CD14-positive monocyte (primary cell): ENCODE results near the gene CACNA1E. TPM values are rescaled to one million over a fixed set of nuclear protein-coding genes. Genes with fewer than 3 reads are reported as not detected.
"Not testable (repeated sequence)": the region's sequence is repeated elsewhere in the genome, so short reads cannot be mapped to it uniquely, and the experiment has no call there.

ENCODE experiments used
- DNase-seq, 3 donors: peaks; one replicate each; pipeline ENCODE4 v3.0.0-alpha.2; 2011 to 2022
- H2AFZ ChIP-seq: 2 replicates; pipeline ENCODE4 v1.6.0; 2012; ENCODE audit warnings: mild to moderate bottlenecking, low read depth, low read length, inconsistent platforms; ENCODE audit not compliant: insufficient read depth, poor library complexity, severe bottlenecking
- H3K27ac ChIP-seq, 2 donors: 1 replicate in 1 of 2; 2 replicates in 1 of 2; pipeline ENCODE4 v1.5.1; 2012 to 2013; ENCODE audit warnings: low read length in 2 of 2, control low read depth in 1 of 2, inconsistent platforms in 1 of 2, low read depth in 1 of 2, mild to moderate bottlenecking in 1 of 2
- H3K27me3 ChIP-seq, 2 donors: one replicate each; pipeline versions ENCODE4 v1.6.0 to v1.6.1; 2011 to 2013; ENCODE audit warnings: low read length in 2 of 2; ENCODE audit not compliant: control insufficient read depth in 2 of 2, insufficient read depth in 2 of 2
- H3K36me3 ChIP-seq, 2 donors: replicated peaks in 1 of 2; 1 replicate in 1 of 2; 2 replicates in 1 of 2; pipeline versions ENCODE4 v1.5.1 to v1.6.1; 2012 to 2013; ENCODE audit warnings: low read length in 2 of 2, control low read depth in 1 of 2, inconsistent platforms in 1 of 2, mild to moderate bottlenecking in 1 of 2; ENCODE audit not compliant: insufficient read depth in 2 of 2, control insufficient read depth in 1 of 2
- H3K4me1 ChIP-seq, 2 donors: 1 replicate in 1 of 2; 2 replicates in 1 of 2; pipeline versions ENCODE4 v1.5.1 to v1.6.1; 2012 to 2013; ENCODE audit warnings: low read length in 2 of 2, control low read depth in 1 of 2, inconsistent platforms in 1 of 2, mild to moderate bottlenecking in 1 of 2, moderate library complexity in 1 of 2; ENCODE audit not compliant: insufficient read depth in 2 of 2, control insufficient read depth in 1 of 2
- H3K4me2 ChIP-seq: replicated peaks from 2 replicates; pipeline ENCODE3; 2012; ENCODE audit warnings: low read length, moderate library complexity, mild to moderate bottlenecking; ENCODE audit not compliant: poor library complexity, severe bottlenecking; ENCODE audit errors: extremely low read depth
- H3K4me3 ChIP-seq, 3 experiments: fragments of 200-600 bp in 1 of 3; sonication (generic) in 1 of 3; replicated peaks in 1 of 3; 1 replicate in 2 of 3; 2 replicates in 1 of 3; pipeline ENCODE4 v1.5.1; 2011 to 2013; ENCODE audit warnings: low read length in 3 of 3, mild to moderate bottlenecking in 3 of 3, control low read depth in 2 of 3, low read depth in 2 of 3, inconsistent platforms in 1 of 3, moderate library complexity in 1 of 3
- H3K79me2 ChIP-seq: 2 replicates; pipeline ENCODE4 v1.6.0; 2012; ENCODE audit warnings: mild to moderate bottlenecking, control low read depth, inconsistent platforms, low read length, moderate library complexity; ENCODE audit not compliant: insufficient read depth
- H3K9ac ChIP-seq: 2 replicates; pipeline ENCODE4 v1.6.0; 2017; ENCODE audit warnings: low read length, mild to moderate bottlenecking; ENCODE audit not compliant: insufficient read depth, poor library complexity, severe bottlenecking
- H3K9me3 ChIP-seq, 2 donors: replicated peaks in 1 of 2; 1 replicate in 1 of 2; 2 replicates in 1 of 2; pipeline versions ENCODE4 v1.5.1 to v1.6.1; 2012 to 2013; ENCODE audit warnings: low read length in 2 of 2, control low read depth in 1 of 2; ENCODE audit not compliant: control insufficient read depth in 1 of 2, insufficient read depth in 1 of 2
- H4K20me1 ChIP-seq: 2 replicates; pipeline ENCODE4 v1.6.0; 2012; ENCODE audit warnings: mild to moderate bottlenecking, low read length, control low read depth, moderate library complexity; ENCODE audit not compliant: insufficient read depth
- H3K27ac Mint-ChIP-seq, 7 donors: one replicate each; pipeline ENCODE4 v1.8.0; 2020; ENCODE audit warnings: mild to moderate bottlenecking in 7 of 7, mixed read lengths in 7 of 7, moderate library complexity in 6 of 7, inconsistent platforms in 2 of 7
- H3K27me3 Mint-ChIP-seq, 3 donors: one replicate each; pipeline ENCODE4 v1.8.0; 2021 to 2022; ENCODE audit warnings: low read depth in 3 of 3, mild to moderate bottlenecking in 3 of 3, mixed read lengths in 3 of 3, moderate library complexity in 3 of 3, inconsistent platforms in 1 of 3
- H3K36me3 Mint-ChIP-seq, 2 donors: one replicate each; pipeline ENCODE4 v1.8.0; 2020; ENCODE audit warnings: mixed read lengths in 2 of 2, inconsistent platforms in 1 of 2, mild to moderate bottlenecking in 1 of 2
- H3K4me1 Mint-ChIP-seq: one replicate; pipeline ENCODE4 v1.8.0; 2020; ENCODE audit warnings: mild to moderate bottlenecking, mixed read lengths
- H3K4me3 Mint-ChIP-seq, 2 donors: one replicate each; pipeline ENCODE4 v1.8.0; 2020; ENCODE audit warnings: mild to moderate bottlenecking in 2 of 2, mixed read lengths in 2 of 2, moderate library complexity in 1 of 2
- H3K9me3 Mint-ChIP-seq, 7 donors: one replicate each; pipeline ENCODE4 v1.8.0; 2020 to 2022; ENCODE audit warnings: mixed read lengths in 7 of 7, mild to moderate bottlenecking in 6 of 7, moderate library complexity in 6 of 7, inconsistent platforms in 2 of 7
- WGBS: methylation state at CpG from one replicate; pipeline ENCODE4 v1.1.5; 2013; ENCODE audit warnings: missing lambda C conversion rate; ENCODE audit not compliant: insufficient coverage; 5-methylcytosine and 5-hydroxymethylcytosine counted together
- intact Hi-C, 2 donors: fragments of 100-400 bp; cut with micrococcal nuclease; formaldehyde crosslinking; loops; one replicate each; pipeline versions ENCODE4 v1.15.0 to v1.15.1; 2023
- polyA plus RNA-seq, 3 donors: library from polyadenylated mRNA; depleted of rRNA in 1 of 3; unstranded in 2 of 3; stranded (reverse) in 1 of 3; fragments of 300-500 nt in 2 of 3; fragments of >200 nt in 1 of 3; fragmentation: Illumina TruSeq in 2 of 3; gene quantifications; 1 replicate in 2 of 3; 2 replicates in 1 of 3; pipeline ENCODE4 v1.2.3, GENCODE V29; 2012 to 2021
- TF ChIP-seq, protein P1 (sequence below): fragments of 200-600 bp; IDR thresholded peaks from one replicate; pipeline ENCODE4 v1.8.0; 2022; ENCODE audit warnings: antibody characterized with exemption, mild to moderate bottlenecking

CACNA1E gene
- polyA plus RNA-seq, 3 donors: 0.04 TPM; not detected in 2

DNA sequence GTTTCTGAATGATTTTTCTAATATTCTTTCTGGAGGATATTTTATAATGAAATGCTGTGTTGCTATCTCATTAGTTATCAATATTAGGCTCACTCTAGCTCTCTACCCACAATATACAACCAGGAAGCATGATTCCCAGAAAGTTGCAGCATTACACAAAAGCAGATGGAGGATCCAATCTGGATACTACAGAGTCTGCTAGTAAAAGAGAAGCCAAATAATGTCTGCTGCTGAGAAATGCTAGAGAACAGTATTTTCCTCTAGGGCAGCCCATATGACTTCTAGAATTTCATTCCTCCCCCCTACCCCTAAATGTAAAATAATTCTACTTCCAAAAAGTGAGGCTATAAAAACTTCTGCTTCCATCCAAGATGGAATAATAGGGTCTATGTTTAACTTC lies 338.4 kb downstream of the CACNA1E start:
- TF ChIP-seq, protein P1, sequence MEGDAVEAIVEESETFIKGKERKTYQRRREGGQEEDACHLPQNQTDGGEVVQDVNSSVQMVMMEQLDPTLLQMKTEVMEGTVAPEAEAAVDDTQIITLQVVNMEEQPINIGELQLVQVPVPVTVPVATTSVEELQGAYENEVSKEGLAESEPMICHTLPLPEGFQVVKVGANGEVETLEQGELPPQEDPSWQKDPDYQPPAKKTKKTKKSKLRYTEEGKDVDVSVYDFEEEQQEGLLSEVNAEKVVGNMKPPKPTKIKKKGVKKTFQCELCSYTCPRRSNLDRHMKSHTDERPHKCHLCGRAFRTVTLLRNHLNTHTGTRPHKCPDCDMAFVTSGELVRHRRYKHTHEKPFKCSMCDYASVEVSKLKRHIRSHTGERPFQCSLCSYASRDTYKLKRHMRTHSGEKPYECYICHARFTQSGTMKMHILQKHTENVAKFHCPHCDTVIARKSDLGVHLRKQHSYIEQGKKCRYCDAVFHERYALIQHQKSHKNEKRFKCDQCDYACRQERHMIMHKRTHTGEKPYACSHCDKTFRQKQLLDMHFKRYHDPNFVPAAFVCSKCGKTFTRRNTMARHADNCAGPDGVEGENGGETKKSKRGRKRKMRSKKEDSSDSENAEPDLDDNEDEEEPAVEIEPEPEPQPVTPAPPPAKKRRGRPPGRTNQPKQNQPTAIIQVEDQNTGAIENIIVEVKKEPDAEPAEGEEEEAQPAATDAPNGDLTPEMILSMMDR: no peak
- DNase-seq: no peak
- Histone ChIP-seq H3K27me3 (no peaks in the 10 kb centered on the region), H3K27ac (no peak overlapping the region), H4K20me1 (no peaks in the 10 kb centered on the region), H3K4me1 (no peaks in the 10 kb centered on the region), H3K9ac (no peak overlapping the region), H3K9me3 (peaks cover 0 to 5% of the 10 kb centered on the region in 2 donors), H3K4me2 (no peak overlapping the region), H3K36me3 (no peaks in the 10 kb centered on the region), H3K4me3 (no peak overlapping the region), H2AFZ (no peak overlapping the region), H3K79me2 (no peaks in the 10 kb centered on the region)
- no peaks in the 10 kb centered on the region for H3K36me3 Mint-ChIP-seq
- H3K27ac Mint-ChIP-seq: no peak overlapping the region
- peaks cover 0 to 4% (median 2%) of the 10 kb centered on the region in 7 donors for H3K9me3 Mint-ChIP-seq
- H3K4me3 Mint-ChIP-seq: no peak overlapping the region
- H3K27me3 Mint-ChIP-seq: peaks cover 3 to 4% (median 4%) of the 10 kb centered on the region in 3 donors
- no peaks in the 10 kb centered on the region for H3K4me1 Mint-ChIP-seq
- intact Hi-C loops: no loop called here

DNA sequence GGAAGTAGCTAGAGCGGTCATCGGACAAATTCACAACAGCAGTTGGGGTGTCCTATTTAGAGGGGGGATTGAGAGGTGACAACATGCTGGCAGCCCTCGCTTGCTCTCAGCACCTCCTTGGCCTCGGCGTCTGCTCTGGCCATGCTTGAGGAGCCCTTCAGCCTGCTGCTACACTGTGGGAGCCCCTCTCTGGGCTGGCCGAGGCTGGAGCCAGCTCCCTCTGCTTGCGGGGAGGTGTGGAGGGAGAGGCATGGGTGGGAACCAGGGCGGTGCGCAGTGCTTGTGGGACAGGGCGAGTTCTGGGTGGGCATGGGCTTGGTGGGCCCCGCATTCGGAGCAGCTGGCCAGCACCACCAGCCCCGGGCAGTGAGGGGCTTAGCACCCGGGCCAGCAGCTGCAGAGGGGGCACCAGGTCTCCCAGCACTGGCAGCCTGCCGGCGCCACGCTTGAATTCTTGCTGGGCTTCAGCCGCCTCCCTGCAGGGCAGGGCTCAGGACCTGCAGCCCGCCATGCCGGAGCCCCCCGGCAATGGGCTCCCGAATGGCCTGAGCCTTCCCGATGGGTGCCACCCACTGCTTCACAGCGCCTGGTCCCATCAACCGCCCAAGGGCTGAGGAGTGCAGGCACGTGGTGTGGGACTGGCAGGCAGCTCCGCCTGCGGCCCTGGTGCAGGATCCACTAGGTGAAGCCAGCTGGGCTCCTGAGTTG lies 349.0 kb downstream of the CACNA1E start:
- intact Hi-C loops, H3K4me2 ChIP-seq, DNase-seq, H2AFZ ChIP-seq, H3K27ac Mint-ChIP-seq, H3K27me3 Mint-ChIP-seq, H3K4me3 Mint-ChIP-seq, H3K9ac ChIP-seq, H3K4me1 ChIP-seq, H3K4me3 ChIP-seq, H3K27me3 ChIP-seq, H3K36me3 Mint-ChIP-seq, H4K20me1 ChIP-seq, H3K4me1 Mint-ChIP-seq, H3K79me2 ChIP-seq, H3K36me3 ChIP-seq, H3K27ac ChIP-seq: not testable (repeated sequence)
- WGBS: 95% methylated on average over 21 of the region's 28 CpGs
- peaks cover 18 to 35% (median 28%) of the 10 kb centered on the region in 7 donors for H3K9me3 Mint-ChIP-seq
- H3K9me3 ChIP-seq: peaks cover 7 to 23% of the 10 kb centered on the region in 2 donors
